Measurements from ENCODE around the gene PPL.

The PPL gene

DNA sequence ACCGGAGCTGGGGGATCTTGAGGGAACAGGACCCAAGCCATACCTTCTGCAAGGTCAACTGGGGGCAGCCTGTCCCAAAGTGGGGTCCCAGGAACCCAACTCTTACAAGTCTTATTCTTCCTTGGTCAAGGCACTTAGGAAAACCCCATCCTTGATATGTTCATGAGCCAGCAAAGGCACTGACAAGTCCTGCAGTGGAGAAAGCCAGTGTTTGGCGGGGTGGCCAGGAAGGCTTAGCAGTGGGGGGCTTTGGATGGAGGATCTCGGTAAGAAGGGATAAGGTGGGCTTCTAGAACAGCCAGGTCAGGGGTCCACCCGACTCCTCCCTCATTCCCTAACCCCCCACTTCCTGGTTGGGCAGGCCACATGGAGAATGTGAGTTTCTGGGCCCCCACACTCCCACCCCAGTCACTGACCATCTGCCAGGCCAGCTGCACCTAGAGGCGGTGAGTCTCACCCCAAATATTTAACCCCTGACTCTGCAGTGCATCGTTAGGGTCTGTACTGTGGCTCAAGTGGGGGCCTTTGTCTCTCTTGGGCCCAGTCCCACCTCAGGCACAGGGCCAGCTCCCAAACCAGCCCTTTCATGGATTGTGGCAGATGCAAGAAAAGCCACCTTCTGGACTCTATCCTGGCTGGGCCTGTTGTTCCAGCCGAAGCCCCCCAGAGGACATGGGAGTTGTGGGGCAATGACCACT lies 22.3 kb downstream of the PPL start:
- Histone ChIP-seq H3K36me3 (ENCODE audit: control insufficient read depth, insufficient read depth, low read length) (no peaks in the 10 kb centered on the region), H3K4me2 (ENCODE audit: low read length) (no peak overlapping the region), H3K79me1 (ENCODE audit: low read length) (no peaks in the 10 kb centered on the region), H4K8ac (ENCODE audit: low read depth, low read length) (no peak overlapping the region), H3K79me2 (ENCODE audit: control insufficient read depth, insufficient read depth, low read length) (no peaks in the 10 kb centered on the region), H3K4ac (ENCODE audit: low read depth, low read length) (no peak overlapping the region), H2AK5ac (ENCODE audit: low read length) (no peak overlapping the region), H3K27me3 (ENCODE audit: insufficient read depth, low read length, poor library complexity) (no peaks in the 10 kb centered on the region), H3K4me1 (ENCODE audit: control insufficient read depth, low read depth, low read length) (no peaks in the 10 kb centered on the region), H2BK5ac (ENCODE audit: low read length) (no peak overlapping the region), H3K23ac (ENCODE audit: low read length) (no peak overlapping the region), H3K18ac (ENCODE audit: low read length) (no peak overlapping the region), H3K27ac (ENCODE audit: low read depth, low read length) (no peak overlapping the region), H3K4me3 (ENCODE audit: low read length) (no peak overlapping the region), H2BK15ac (replicated peaks; ENCODE audit: low read depth) (no peak overlapping the region), H2BK120ac (ENCODE audit: low read depth, low read length) (no peak overlapping the region), H4K5ac (ENCODE audit: low read length) (no peak overlapping the region), H3K56ac (ENCODE audit: low read length) (no peak overlapping the region), H3K9ac (ENCODE audit: low read length) (no peak overlapping the region)
- no CpG with 5 or more reads among the region's 7 CpGs for WGBS (ENCODE audit: extremely low coverage, insufficient coverage, low lambda C conversion rate)
- no peak for DNase-seq

DNA sequence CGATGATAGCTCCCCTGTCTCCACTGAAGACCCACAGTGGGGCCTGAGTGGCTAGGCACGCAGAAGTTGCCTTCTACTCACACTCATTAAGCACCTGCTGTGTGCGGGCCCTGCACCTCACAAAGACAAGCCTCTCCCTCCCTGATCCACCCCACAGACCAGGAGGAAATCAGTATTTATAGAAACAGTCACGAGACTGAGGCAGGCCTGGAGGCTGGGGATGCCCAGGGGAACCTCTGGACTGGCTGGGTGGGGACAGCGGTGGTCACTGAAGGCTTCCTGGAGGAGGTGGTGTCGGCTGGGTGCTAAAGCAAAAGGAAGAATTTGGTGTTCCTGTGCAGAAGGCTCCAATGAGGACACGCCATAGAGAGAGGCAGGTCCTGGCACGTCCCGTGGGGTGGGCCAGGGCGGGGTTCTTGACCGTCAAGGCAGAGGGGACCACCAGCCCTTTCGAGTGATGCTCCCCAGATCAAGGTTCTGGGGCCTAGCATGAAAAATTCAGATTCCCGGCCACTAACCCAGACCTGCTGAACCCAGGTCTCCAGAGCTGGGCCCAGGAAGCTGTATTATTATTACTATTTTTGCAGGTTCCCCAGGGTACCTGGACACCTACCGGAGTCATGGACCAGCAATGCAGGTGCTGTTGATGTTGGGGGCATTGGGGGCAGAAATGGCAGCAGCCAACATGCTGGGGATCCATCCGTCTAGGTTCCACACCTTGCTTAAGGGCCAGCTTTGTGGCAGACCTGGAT lies 23.0 kb downstream of the PPL start:
- Histone ChIP-seq H4K8ac (ENCODE audit: low read depth, low read length) (no peak overlapping the region), H3K56ac (ENCODE audit: low read length) (no peak overlapping the region), H3K27me3 (ENCODE audit: insufficient read depth, low read length, poor library complexity) (no peaks in the 10 kb centered on the region), H3K36me3 (ENCODE audit: control insufficient read depth, insufficient read depth, low read length) (no peaks in the 10 kb centered on the region), H3K4me1 (ENCODE audit: control insufficient read depth, low read depth, low read length) (no peaks in the 10 kb centered on the region), H3K9ac (ENCODE audit: low read length) (no peak overlapping the region), H3K23ac (ENCODE audit: low read length) (no peak overlapping the region), H3K18ac (ENCODE audit: low read length) (no peak overlapping the region), H3K4me2 (ENCODE audit: low read length) (no peak overlapping the region), H3K4me3 (ENCODE audit: low read length) (no peak overlapping the region), H3K79me2 (ENCODE audit: control insufficient read depth, insufficient read depth, low read length) (no peaks in the 10 kb centered on the region), H2BK120ac (ENCODE audit: low read depth, low read length) (no peak overlapping the region), H3K4ac (ENCODE audit: low read depth, low read length) (no peak overlapping the region), H4K5ac (ENCODE audit: low read length) (no peak overlapping the region), H2BK15ac (replicated peaks; ENCODE audit: low read depth) (no peak overlapping the region), H2AK5ac (ENCODE audit: low read length) (no peak overlapping the region), H3K79me1 (ENCODE audit: low read length) (no peaks in the 10 kb centered on the region), H3K27ac (ENCODE audit: low read depth, low read length) (no peak overlapping the region), H2BK5ac (ENCODE audit: low read length) (no peak overlapping the region)
- no peak for DNase-seq
- WGBS (ENCODE audit: extremely low coverage, insufficient coverage, low lambda C conversion rate), result no CpG with 5 or more reads among the region's 15 CpGs

DNA sequence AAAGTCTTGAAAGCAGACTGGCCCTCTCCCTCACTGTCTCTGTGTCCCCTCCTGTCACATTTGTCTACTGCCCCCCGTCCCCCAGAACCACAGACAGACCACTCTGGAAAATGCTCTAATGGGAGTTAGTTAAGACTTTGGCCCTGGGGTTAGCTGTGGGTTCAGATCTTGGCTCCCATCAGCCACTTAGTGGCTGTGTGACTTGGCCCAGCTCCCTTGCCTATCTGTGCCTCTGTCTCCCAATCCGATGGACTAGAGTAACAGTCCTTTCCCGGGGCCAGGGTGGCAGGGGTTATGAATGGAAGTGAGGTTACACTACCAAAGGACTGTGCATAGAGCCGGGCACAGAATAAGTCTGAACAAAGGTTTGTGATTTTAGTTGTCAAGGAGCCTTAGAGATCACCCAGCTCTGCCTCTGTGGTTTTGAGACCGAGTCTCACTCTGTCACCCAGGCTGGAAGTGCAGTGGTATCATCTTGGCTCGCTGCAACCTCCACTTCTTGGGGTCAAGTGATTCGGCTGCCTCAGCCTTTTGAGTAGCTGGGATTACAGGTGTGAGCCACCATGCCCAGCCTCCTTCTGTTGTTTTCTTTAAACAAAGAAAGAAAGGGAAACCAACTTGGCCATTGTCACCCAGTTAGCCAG lies 23.7 kb downstream of the PPL start:
- no peaks in the 10 kb centered on the region for H3K27me3 ChIP-seq (ENCODE audit: insufficient read depth, low read length, poor library complexity)
- H2BK120ac ChIP-seq (ENCODE audit: low read depth, low read length), result no peak overlapping the region
- H3K9ac ChIP-seq (ENCODE audit: low read length), result no peak overlapping the region
- H3K79me1 ChIP-seq (ENCODE audit: low read length), result no peaks in the 10 kb centered on the region
- no peak overlapping the region for H3K23ac ChIP-seq (ENCODE audit: low read length)
- no peaks in the 10 kb centered on the region for H3K79me2 ChIP-seq (ENCODE audit: control insufficient read depth, insufficient read depth, low read length)
- H2AK5ac ChIP-seq (ENCODE audit: low read length), result no peak overlapping the region
- H3K27ac ChIP-seq (ENCODE audit: low read depth, low read length), result no peak overlapping the region
- H3K4me2 ChIP-seq (ENCODE audit: low read length), result no peak overlapping the region
- H3K56ac ChIP-seq (ENCODE audit: low read length), result no peak overlapping the region
- no peak overlapping the region for H4K8ac ChIP-seq (ENCODE audit: low read depth, low read length)
- H3K4ac ChIP-seq (ENCODE audit: low read depth, low read length), result no peak overlapping the region
- no peak overlapping the region for H2BK5ac ChIP-seq (ENCODE audit: low read length)
- no peak overlapping the region for H3K4me3 ChIP-seq (ENCODE audit: low read length)
- no peaks in the 10 kb centered on the region for H3K36me3 ChIP-seq (ENCODE audit: control insufficient read depth, insufficient read depth, low read length)
- no peak overlapping the region for H3K18ac ChIP-seq (ENCODE audit: low read length)
- H3K4me1 ChIP-seq (ENCODE audit: control insufficient read depth, low read depth, low read length), result no peaks in the 10 kb centered on the region
- no peak overlapping the region for H4K5ac ChIP-seq (ENCODE audit: low read length)
- no peak overlapping the region for H2BK15ac ChIP-seq (replicated peaks; ENCODE audit: low read depth)
- DNase-seq, result no peak
- WGBS (ENCODE audit: extremely low coverage, insufficient coverage, low lambda C conversion rate), result no CpG with 5 or more reads among the region's 7 CpGs

DNA sequence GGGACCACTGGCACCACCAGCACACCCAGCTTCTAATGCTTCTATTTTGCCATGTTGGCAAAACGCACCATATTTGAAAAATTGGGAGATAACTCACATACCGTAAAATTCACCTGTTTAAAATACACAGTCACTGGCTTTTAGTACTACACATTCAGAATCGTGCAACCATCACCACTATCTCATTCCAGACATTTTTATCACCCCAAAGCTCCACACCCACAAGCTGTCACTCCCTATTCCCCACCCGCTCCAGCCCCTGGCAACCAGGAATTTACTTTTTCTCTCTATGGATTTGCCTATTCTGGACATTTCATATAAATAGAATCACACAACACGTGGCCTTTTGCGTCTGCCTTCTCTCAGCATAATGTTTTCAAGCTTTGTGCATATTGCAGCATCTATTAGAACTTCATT lies 25.0 kb downstream of the PPL start:
- no peak overlapping the region for H3K23ac ChIP-seq (ENCODE audit: low read length)
- H3K56ac ChIP-seq (ENCODE audit: low read length), result no peak overlapping the region
- H3K4me3 ChIP-seq (ENCODE audit: low read length), result no peak overlapping the region
- no peak overlapping the region for H3K4me2 ChIP-seq (ENCODE audit: low read length)
- no CpG with 5 or more reads among the region's 6 CpGs for WGBS (ENCODE audit: extremely low coverage, insufficient coverage, low lambda C conversion rate)
- no peaks in the 10 kb centered on the region for H3K79me2 ChIP-seq (ENCODE audit: control insufficient read depth, insufficient read depth, low read length)
- no peaks in the 10 kb centered on the region for H3K27me3 ChIP-seq (ENCODE audit: insufficient read depth, low read length, poor library complexity)
- no peak overlapping the region for H2BK5ac ChIP-seq (ENCODE audit: low read length)
- H3K18ac ChIP-seq (ENCODE audit: low read length), result no peak overlapping the region
- H3K36me3 ChIP-seq (ENCODE audit: control insufficient read depth, insufficient read depth, low read length), result no peaks in the 10 kb centered on the region
- H3K4me1 ChIP-seq (ENCODE audit: control insufficient read depth, low read depth, low read length), result no peaks in the 10 kb centered on the region
- no peak overlapping the region for H3K4ac ChIP-seq (ENCODE audit: low read depth, low read length)
- H2BK120ac ChIP-seq (ENCODE audit: low read depth, low read length), result no peak overlapping the region
- no peak overlapping the region for H3K27ac ChIP-seq (ENCODE audit: low read depth, low read length)
- H2BK15ac ChIP-seq (replicated peaks; ENCODE audit: low read depth), result no peak overlapping the region
- H2AK5ac ChIP-seq (ENCODE audit: low read length), result no peak overlapping the region
- H4K8ac ChIP-seq (ENCODE audit: low read depth, low read length), result no peak overlapping the region
- no peak for DNase-seq
- H3K9ac ChIP-seq (ENCODE audit: low read length), result no peak overlapping the region
- H3K79me1 ChIP-seq (ENCODE audit: low read length), result no peaks in the 10 kb centered on the region
- H4K5ac ChIP-seq (ENCODE audit: low read length), result no peak overlapping the region

DNA sequence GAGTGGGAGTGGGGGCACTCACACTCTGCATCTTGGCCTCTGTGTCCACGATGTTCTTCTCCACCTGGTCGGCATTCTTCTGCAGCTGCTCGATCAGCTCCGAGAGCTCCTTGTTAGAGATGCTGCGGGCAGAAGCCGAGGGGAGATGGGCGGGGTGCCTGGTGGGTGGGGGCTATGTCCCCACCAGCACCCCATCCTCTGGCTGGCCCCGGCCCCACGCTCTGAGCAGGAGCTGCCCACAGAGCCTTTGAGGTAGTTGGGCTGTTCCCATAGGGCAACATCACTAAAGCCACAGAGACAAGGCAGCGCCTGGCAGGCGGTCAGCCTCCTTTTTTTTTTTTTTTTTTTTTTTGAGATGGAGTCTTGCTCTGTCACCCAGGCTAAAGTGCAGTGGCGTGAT lies 26.1 kb downstream of the PPL start:
- H2BK5ac ChIP-seq (ENCODE audit: low read length), result no peak overlapping the region
- no peak overlapping the region for H3K4ac ChIP-seq (ENCODE audit: low read depth, low read length)
- no peak overlapping the region for H4K5ac ChIP-seq (ENCODE audit: low read length)
- H3K36me3 ChIP-seq (ENCODE audit: control insufficient read depth, insufficient read depth, low read length), result no peaks in the 10 kb centered on the region
- H3K4me3 ChIP-seq (ENCODE audit: low read length), result no peak overlapping the region
- no peak overlapping the region for H3K4me2 ChIP-seq (ENCODE audit: low read length)
- no peak overlapping the region for H3K18ac ChIP-seq (ENCODE audit: low read length)
- no peak for DNase-seq
- H3K23ac ChIP-seq (ENCODE audit: low read length), result no peak overlapping the region
- no peaks in the 10 kb centered on the region for H3K27me3 ChIP-seq (ENCODE audit: insufficient read depth, low read length, poor library complexity)
- no CpG with 5 or more reads among the region's 12 CpGs for whole genome bisulfite sequencing (ENCODE audit: extremely low coverage, insufficient coverage, low lambda C conversion rate)
- no peak overlapping the region for H3K9ac ChIP-seq (ENCODE audit: low read length)
- H2BK15ac ChIP-seq (replicated peaks; ENCODE audit: low read depth), result no peak overlapping the region
- H2AK5ac ChIP-seq (ENCODE audit: low read length), result no peak overlapping the region
- H3K79me2 ChIP-seq (ENCODE audit: control insufficient read depth, insufficient read depth, low read length), result no peaks in the 10 kb centered on the region
- H4K8ac ChIP-seq (ENCODE audit: low read depth, low read length), result no peak overlapping the region
- H3K4me1 ChIP-seq (ENCODE audit: control insufficient read depth, low read depth, low read length), result no peaks in the 10 kb centered on the region
- no peak overlapping the region for H3K56ac ChIP-seq (ENCODE audit: low read length)
- no peak overlapping the region for H2BK120ac ChIP-seq (ENCODE audit: low read depth, low read length)
- H3K79me1 ChIP-seq (ENCODE audit: low read length), result no peaks in the 10 kb centered on the region
- H3K27ac ChIP-seq (ENCODE audit: low read depth, low read length), result no peak overlapping the region
